HepG2 (cell line): ENCODE results near the gene GIPC1. TPM values are rescaled to one million over a fixed set of nuclear protein-coding genes. Genes with fewer than 3 reads are reported as not detected.

Source experiments
- CSRNP1 ChIP-seq: sonication (generic); formaldehyde crosslinking; IDR thresholded peaks from 2 replicates; pipeline ENCODE4 v1.8.1; 2023; ENCODE audit warnings: mild to moderate bottlenecking, missing genetic modification reagents
- NFIC ChIP-seq: IDR thresholded peaks from 2 replicates; pipeline ENCODE4 v1.6.1; 2012; ENCODE audit warnings: mild to moderate bottlenecking, low read length, inconsistent platforms
- NR3C1 ChIP-seq: sonication (generic); formaldehyde crosslinking; IDR thresholded peaks from 2 replicates; pipeline ENCODE4 v1.4.0; 2020; ENCODE audit warnings: missing genetic modification reagents
- PRDM10 ChIP-seq: sonication (generic); formaldehyde crosslinking; IDR thresholded peaks from 2 replicates; pipeline ENCODE4 v1.4.0; 2020; ENCODE audit warnings: low read depth, missing genetic modification reagents
- ZNF704 ChIP-seq: sonication (generic); formaldehyde crosslinking; IDR thresholded peaks from 2 replicates; pipeline ENCODE4 v1.8.1; 2023; ENCODE audit warnings: mild to moderate bottlenecking, inconsistent platforms, moderate library complexity, missing genetic modification reagents, borderline replicate concordance
- ZNF709 ChIP-seq: sonication (generic); formaldehyde crosslinking; IDR thresholded peaks from 2 replicates; pipeline ENCODE4 v1.5.0; 2020; ENCODE audit warnings: mild to moderate bottlenecking, missing genetic modification reagents
- ZNF761 ChIP-seq: sonication (generic); formaldehyde crosslinking; conservative IDR thresholded peaks from 2 replicates; pipeline ENCODE4 v1.4.0; 2020; ENCODE audit warnings: mild to moderate bottlenecking, missing genetic modification reagents
- ZNF788 ChIP-seq: sonication (generic); formaldehyde crosslinking; IDR thresholded peaks from 2 replicates; pipeline ENCODE4 v1.5.0; 2020; ENCODE audit warnings: mild to moderate bottlenecking, missing genetic modification reagents, borderline replicate concordance
- polyA plus RNA-seq, 8 experiments: library from polyadenylated mRNA; depleted of rRNA in 3 of 8; stranded (reverse) in 7 of 8; unstranded in 1 of 8; fragments of >200 nt; fragmentation: Illumina TruSeq in 4 of 8; extraction: Trizol in 4 of 8; gene quantifications; 2 replicates each; pipeline versions ENCODE4 v1.2.1 to v1.2.3, GENCODE V29; 2011 to 2016; ENCODE audit warnings: low read depth in 4 of 8, missing spikeins in 1 of 8, mixed read lengths in 1 of 8; ENCODE audit not compliant: insufficient read depth in 1 of 8
- total RNA-seq, 5 experiments: library from RNA; depleted of rRNA; stranded (reverse); fragments of >200 nt; fragmentation: Illumina TruSeq; extraction: Trizol; gene quantifications; 2 replicates each; pipeline ENCODE4 v1.2.3, GENCODE V29; 2016; ENCODE audit warnings: low read depth in 1 of 5
- TF ChIP-seq, protein P1 (sequence below): sonication (generic); formaldehyde crosslinking; IDR thresholded peaks from 2 replicates; pipeline ENCODE4 v1.4.0; 2020; ENCODE audit warnings: missing genetic modification reagents
- TF ChIP-seq, protein P2 (sequence below), 2 experiments: IDR thresholded peaks; 2 replicates each; pipeline ENCODE4 v1.6.1; 2011 to 2012; ENCODE audit warnings: low read length in 2 of 2, borderline replicate concordance in 1 of 2, low read depth in 1 of 2, mild to moderate bottlenecking in 1 of 2, moderate library complexity in 1 of 2

Gene GIPC1
- total and polyA plus RNA-seq, 2 of the 13 experiments (the other 11 are each of a cell fraction or from before 2014, with no cell fraction given), result 27.1 to 48.1 TPM

- TF ChIP-seq ZNF788 (CRISPR knock-in tag), result peak; percentile 67; the same call in 1 of the 2 replicates
- TF ChIP-seq, protein P1, sequence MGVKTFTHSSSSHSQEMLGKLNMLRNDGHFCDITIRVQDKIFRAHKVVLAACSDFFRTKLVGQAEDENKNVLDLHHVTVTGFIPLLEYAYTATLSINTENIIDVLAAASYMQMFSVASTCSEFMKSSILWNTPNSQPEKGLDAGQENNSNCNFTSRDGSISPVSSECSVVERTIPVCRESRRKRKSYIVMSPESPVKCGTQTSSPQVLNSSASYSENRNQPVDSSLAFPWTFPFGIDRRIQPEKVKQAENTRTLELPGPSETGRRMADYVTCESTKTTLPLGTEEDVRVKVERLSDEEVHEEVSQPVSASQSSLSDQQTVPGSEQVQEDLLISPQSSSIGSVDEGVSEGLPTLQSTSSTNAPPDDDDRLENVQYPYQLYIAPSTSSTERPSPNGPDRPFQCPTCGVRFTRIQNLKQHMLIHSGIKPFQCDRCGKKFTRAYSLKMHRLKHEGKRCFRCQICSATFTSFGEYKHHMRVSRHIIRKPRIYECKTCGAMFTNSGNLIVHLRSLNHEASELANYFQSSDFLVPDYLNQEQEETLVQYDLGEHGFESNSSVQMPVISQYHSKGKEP (CRISPR knock-in tag), result 0 out of 2 replicates have a peak, but pooled peaks have one; percentile 30
- peak; percentile 76; the same call in 1 of the 2 replicates for TF ChIP-seq CSRNP1
- TF ChIP-seq, protein P2, sequence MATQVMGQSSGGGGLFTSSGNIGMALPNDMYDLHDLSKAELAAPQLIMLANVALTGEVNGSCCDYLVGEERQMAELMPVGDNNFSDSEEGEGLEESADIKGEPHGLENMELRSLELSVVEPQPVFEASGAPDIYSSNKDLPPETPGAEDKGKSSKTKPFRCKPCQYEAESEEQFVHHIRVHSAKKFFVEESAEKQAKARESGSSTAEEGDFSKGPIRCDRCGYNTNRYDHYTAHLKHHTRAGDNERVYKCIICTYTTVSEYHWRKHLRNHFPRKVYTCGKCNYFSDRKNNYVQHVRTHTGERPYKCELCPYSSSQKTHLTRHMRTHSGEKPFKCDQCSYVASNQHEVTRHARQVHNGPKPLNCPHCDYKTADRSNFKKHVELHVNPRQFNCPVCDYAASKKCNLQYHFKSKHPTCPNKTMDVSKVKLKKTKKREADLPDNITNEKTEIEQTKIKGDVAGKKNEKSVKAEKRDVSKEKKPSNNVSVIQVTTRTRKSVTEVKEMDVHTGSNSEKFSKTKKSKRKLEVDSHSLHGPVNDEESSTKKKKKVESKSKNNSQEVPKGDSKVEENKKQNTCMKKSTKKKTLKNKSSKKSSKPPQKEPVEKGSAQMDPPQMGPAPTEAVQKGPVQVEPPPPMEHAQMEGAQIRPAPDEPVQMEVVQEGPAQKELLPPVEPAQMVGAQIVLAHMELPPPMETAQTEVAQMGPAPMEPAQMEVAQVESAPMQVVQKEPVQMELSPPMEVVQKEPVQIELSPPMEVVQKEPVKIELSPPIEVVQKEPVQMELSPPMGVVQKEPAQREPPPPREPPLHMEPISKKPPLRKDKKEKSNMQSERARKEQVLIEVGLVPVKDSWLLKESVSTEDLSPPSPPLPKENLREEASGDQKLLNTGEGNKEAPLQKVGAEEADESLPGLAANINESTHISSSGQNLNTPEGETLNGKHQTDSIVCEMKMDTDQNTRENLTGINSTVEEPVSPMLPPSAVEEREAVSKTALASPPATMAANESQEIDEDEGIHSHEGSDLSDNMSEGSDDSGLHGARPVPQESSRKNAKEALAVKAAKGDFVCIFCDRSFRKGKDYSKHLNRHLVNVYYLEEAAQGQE (IDR thresholded peaks at IDR 0.05; ENCODE audit: borderline replicate concordance in 1 of 2, low read depth in 1 of 2, low read length in 2 of 2), result peak in 1 of 2 experiments; percentile 40; a peak in 1 of 4 replicates
- TF ChIP-seq ZNF761, result peak; percentile 52; the same call in 1 of the 2 replicates
- TF ChIP-seq PRDM10 (CRISPR knock-in tag), result 0 out of 2 replicates have a peak, but pooled peaks have one; percentile 51
- 0 out of 2 replicates have a peak, but pooled peaks have one; percentile 60 for TF ChIP-seq ZNF704 (CRISPR knock-in tag)
- TF ChIP-seq NR3C1 (CRISPR knock-in tag), result no peak
- no peak for TF ChIP-seq NFIC
- peak; percentile 90; the same call in 1 of the 2 replicates for TF ChIP-seq ZNF709 (CRISPR knock-in tag)
Observed at GRCh38 chr19:14517840-14518505, 22.0 kb upstream of the GIPC1 start, which contains the start of gene DNAJB1 (continued).
